Liver (tissue), 9 donors: ENCODE data around the gene SLC5A3. TPM values are rescaled to one million over a fixed set of nuclear protein-coding genes. Genes with fewer than 3 reads are reported as not detected.

ENCODE experiments used
- DNase-seq: peaks from one replicate; pipeline ENCODE4 v3.0.0-alpha.2; 2017; ENCODE audit warnings: low spot score
- H3K27ac ChIP-seq, 2 donors: one replicate each; pipeline ENCODE4 v1.7.0; 2013; ENCODE audit warnings: inconsistent platforms in 2 of 2, low read length in 2 of 2, control low read depth in 1 of 2, low read depth in 1 of 2, mild to moderate bottlenecking in 1 of 2
- H3K27me3 ChIP-seq, 4 donors: one replicate each; pipeline versions ENCODE4 v1.6.1 to v1.7.0; 2013; ENCODE audit warnings: low read length in 3 of 4, inconsistent platforms in 1 of 4, mild to moderate bottlenecking in 1 of 4, moderate library complexity in 1 of 4; ENCODE audit not compliant: control insufficient read depth in 4 of 4, insufficient read depth in 4 of 4
- H3K36me3 ChIP-seq, 4 donors: one replicate each; pipeline versions ENCODE4 v1.6.1 to v1.7.0; 2013; ENCODE audit warnings: low read length in 3 of 4, mild to moderate bottlenecking in 3 of 4, low read depth in 1 of 4, moderate library complexity in 1 of 4; ENCODE audit not compliant: control insufficient read depth in 4 of 4, insufficient read depth in 3 of 4
- H3K4me1 ChIP-seq, 4 donors: one replicate each; pipeline versions ENCODE4 v1.6.1 to v1.7.0; 2013; ENCODE audit warnings: low read length in 3 of 4, mild to moderate bottlenecking in 3 of 4, moderate library complexity in 1 of 4; ENCODE audit not compliant: control insufficient read depth in 4 of 4, insufficient read depth in 4 of 4
- H3K4me3 ChIP-seq, 3 donors: one replicate each; pipeline versions ENCODE4 v1.6.1 to v1.7.0; 2013; ENCODE audit warnings: low read length in 3 of 3, control low read depth in 1 of 3, low read depth in 1 of 3, mild to moderate bottlenecking in 1 of 3
- H3K9ac ChIP-seq, 2 donors: one replicate each; pipeline ENCODE4 v1.7.0; 2013; ENCODE audit warnings: low read length in 2 of 2, mild to moderate bottlenecking in 2 of 2, moderate library complexity in 2 of 2, control low read depth in 1 of 2, low read depth in 1 of 2
- H3K9me3 ChIP-seq, 4 donors: one replicate each; pipeline versions ENCODE4 v1.6.1 to v1.7.0; 2013; ENCODE audit warnings: low read length in 3 of 4; ENCODE audit not compliant: control insufficient read depth in 4 of 4
- ATF3 ChIP-seq: IDR thresholded peaks from 2 replicates; pipeline ENCODE4 v1.6.1; 2016; ENCODE audit warnings: antibody characterized with exemption
- CTCF ChIP-seq: fragments of 150-350 bp; IDR thresholded peaks from 2 replicates; pipeline ENCODE4 v1.5.1; 2017; ENCODE audit warnings: improper control_type of control experiment, low read depth, low read length; ENCODE audit not compliant: missing input control
- EGR1 ChIP-seq, 2 donors: IDR thresholded peaks; 2 replicates each; pipeline ENCODE4 v1.6.1; 2016 to 2018; ENCODE audit warnings: antibody characterized with exemption in 2 of 2, low read depth in 2 of 2
- FOXA2 ChIP-seq: IDR thresholded peaks from 2 replicates; pipeline ENCODE4 v1.6.1; 2016; ENCODE audit warnings: antibody characterized with exemption
- GABPA ChIP-seq, 2 donors: IDR thresholded peaks in 1 of 2; conservative IDR thresholded peaks in 1 of 2; 2 replicates each; pipeline ENCODE4 v1.6.1; 2016; ENCODE audit warnings: antibody characterized with exemption in 2 of 2, mild to moderate bottlenecking in 1 of 2, moderate library complexity in 1 of 2
- HNF4A ChIP-seq, 2 donors: conservative IDR thresholded peaks; 2 replicates each; pipeline ENCODE4 v1.6.1; 2016; ENCODE audit warnings: antibody characterized with exemption in 2 of 2, mild to moderate bottlenecking in 2 of 2
- HNF4G ChIP-seq: IDR thresholded peaks from 2 replicates; pipeline ENCODE4 v1.6.1; 2016; ENCODE audit warnings: antibody characterized with exemption
- JUND ChIP-seq, 2 donors: IDR thresholded peaks; 2 replicates each; pipeline ENCODE4 v1.6.1; 2016; ENCODE audit warnings: antibody characterized with exemption in 2 of 2
- MAX ChIP-seq: IDR thresholded peaks from 2 replicates; pipeline ENCODE4 v1.6.1; 2016; ENCODE audit warnings: antibody characterized with exemption
- RAD21 ChIP-seq, 2 donors: IDR thresholded peaks; 2 replicates each; pipeline ENCODE4 v1.6.1; 2016; ENCODE audit warnings: antibody characterized with exemption in 2 of 2, mild to moderate bottlenecking in 2 of 2
- REST ChIP-seq: IDR thresholded peaks from 2 replicates; pipeline ENCODE4 v1.6.1; 2016; ENCODE audit warnings: antibody characterized with exemption, mild to moderate bottlenecking
- RXRA ChIP-seq, 2 donors: IDR thresholded peaks; 2 replicates each; pipeline ENCODE4 v1.6.1; 2017 to 2018; ENCODE audit warnings: antibody characterized with exemption in 2 of 2, mild to moderate bottlenecking in 1 of 2
- SP1 ChIP-seq: IDR thresholded peaks from 2 replicates; pipeline ENCODE4 v1.6.1; 2018; ENCODE audit warnings: antibody characterized with exemption, mild to moderate bottlenecking
- TAF1 ChIP-seq: conservative IDR thresholded peaks from 2 replicates; pipeline ENCODE4 v1.6.1; 2016; ENCODE audit warnings: antibody characterized with exemption, mild to moderate bottlenecking
- YY1 ChIP-seq: IDR thresholded peaks from 2 replicates; pipeline ENCODE4 v1.6.1; 2016; ENCODE audit warnings: antibody characterized with exemption, mild to moderate bottlenecking
- ZBTB33 ChIP-seq: IDR thresholded peaks from 2 replicates; pipeline ENCODE4 v1.6.1; 2016; ENCODE audit warnings: antibody characterized with exemption
- WGBS: extraction: QIAGEN DNeasy Blood & Tissue Kit; methylation state at CpG from one replicate; pipeline ENCODE4 v1.1.7; 2013; 5-methylcytosine and 5-hydroxymethylcytosine counted together
- polyA plus RNA-seq, 2 donors: library from polyadenylated mRNA; stranded (reverse) in 1 of 2; unstranded in 1 of 2; fragments of 200-250 nt in 1 of 2; fragments of >200 nt in 1 of 2; fragmentation: Nextera tagmentation in 1 of 2; extraction: Ambion mirVana in 1 of 2; gene quantifications; one replicate each; pipeline versions ENCODE4 v1.2.1 to v1.2.3, GENCODE V29; 2013 to 2015
- total RNA-seq, 2 donors: library from RNA; depleted of rRNA; stranded (reverse); fragments of >200 nt; gene quantifications; one replicate each; pipeline ENCODE4 v1.2.3, GENCODE V29; 2014
- donor health status: healthy.
- donor health status: healthy.
- donor health status: healthy.
- donor health status: healthy.
- donor health status: healthy.

The SLC5A3 gene
- total and polyA plus RNA-seq, 4 donors: 1.5 to 16.6 (median 8.1) TPM

- no peaks in the 10 kb centered on the region for H3K9me3 ChIP-seq
- H3K9ac ChIP-seq: no peak overlapping the region
- WGBS: 25% methylated on average over 10 of the region's 10 CpGs
- H3K27me3 ChIP-seq: no peaks in the 10 kb centered on the region
- peak; percentile 53 for TF ChIP-seq HNF4G
- peak; percentile 77 to 90 for TF ChIP-seq HNF4A (conservative IDR thresholded peaks at IDR 0.05)
- peak; percentile 9 for TF ChIP-seq CTCF
- TF ChIP-seq ZBTB33: no peak
- TF ChIP-seq RXRA (IDR thresholded peaks at IDR 0.05): peak in 1 of 2 donors; percentile 60
- TF ChIP-seq SP1: peak; percentile 86
- TF ChIP-seq FOXA2: no peak
- peak; percentile 83 for TF ChIP-seq MAX
- peak; percentile 36 for TF ChIP-seq YY1
- TF ChIP-seq RAD21 (IDR thresholded peaks at IDR 0.05): peak; percentile 16 to 62
- H3K27ac ChIP-seq: peak overlapping the region; percentile 60 to 61
- DNase-seq: no peak
- H3K36me3 ChIP-seq: no peaks in the 10 kb centered on the region
- H3K4me3 ChIP-seq: peak overlapping the region in 1 of 3 donors; percentile 7
- H3K4me1 ChIP-seq: peaks cover 6 to 27% (median 14%) of the 10 kb centered on the region in 4 donors
Observed at GRCh38 chr21:34039678-34040382, 33.5 kb upstream of the SLC5A3 start.

GRCh38 chr21:34042735-34043134 is 30.6 kb upstream of the SLC5A3 start:
- TF ChIP-seq ZBTB33 (no peak), HNF4A (conservative IDR thresholded peaks at IDR 0.05) (no peak), REST (no peak), SP1 (no peak), HNF4G (no peak), EGR1 (IDR thresholded peaks at IDR 0.05; ENCODE audit: low read depth in 2 of 2) (no peak), RXRA (IDR thresholded peaks at IDR 0.05) (no peak), ATF3 (no peak), GABPA (IDR thresholded peaks at IDR 0.05 in 1 of 2, conservative IDR thresholded peaks at IDR 0.05 in 1 of 2) (no peak), MAX (no peak), TAF1 (no peak), YY1 (no peak), JUND (IDR thresholded peaks at IDR 0.05) (no peak)
- Histone ChIP-seq H3K27ac (no peak overlapping the region), H3K4me1 (peaks cover 3 to 15% (median 11%) of the 10 kb centered on the region in 4 donors), H3K36me3 (no peaks in the 10 kb centered on the region), H3K27me3 (no peaks in the 10 kb centered on the region), H3K9me3 (no peaks in the 10 kb centered on the region), H3K4me3 (no peak overlapping the region), H3K9ac (no peak overlapping the region)
- no peak for DNase-seq
- 87% methylated on average over 1 of the region's 1 CpG for WGBS
